NCI-H1417 (cell line): ENCODE results near the gene SLC22A3.
"Not testable (repeated sequence)": the region's sequence is repeated elsewhere in the genome, so short reads cannot be mapped to it uniquely, and the experiment has no call there.

ENCODE experiments used
- DNase-seq, 3 experiments: peaks; one replicate each; lab custom pipeline; 2025; lab: John Stamatoyannopoulos, UW

SLC22A3 gene

DNA sequence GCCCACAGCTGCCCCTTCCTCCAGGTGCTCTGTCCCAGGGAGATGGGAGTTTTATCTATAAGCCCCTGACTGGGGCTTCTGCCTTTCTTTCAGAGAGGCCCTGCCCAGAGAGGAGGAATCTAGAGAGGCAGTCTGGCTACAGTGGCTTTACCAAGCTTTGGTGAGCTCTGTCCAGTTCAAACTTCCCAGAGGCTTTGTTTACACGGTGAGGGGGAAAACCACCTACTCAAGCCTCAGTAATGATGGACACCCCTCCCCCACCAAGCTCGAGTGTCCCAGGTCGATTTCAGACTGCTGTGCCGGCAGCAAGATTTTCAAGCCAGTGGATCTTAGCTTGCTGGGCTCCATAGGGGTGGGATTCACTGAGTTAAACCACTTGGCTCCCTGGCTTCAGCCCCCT is 25.4 kb downstream of the SLC22A3 start:
- DNase-seq, result not testable (repeated sequence)

DNA sequence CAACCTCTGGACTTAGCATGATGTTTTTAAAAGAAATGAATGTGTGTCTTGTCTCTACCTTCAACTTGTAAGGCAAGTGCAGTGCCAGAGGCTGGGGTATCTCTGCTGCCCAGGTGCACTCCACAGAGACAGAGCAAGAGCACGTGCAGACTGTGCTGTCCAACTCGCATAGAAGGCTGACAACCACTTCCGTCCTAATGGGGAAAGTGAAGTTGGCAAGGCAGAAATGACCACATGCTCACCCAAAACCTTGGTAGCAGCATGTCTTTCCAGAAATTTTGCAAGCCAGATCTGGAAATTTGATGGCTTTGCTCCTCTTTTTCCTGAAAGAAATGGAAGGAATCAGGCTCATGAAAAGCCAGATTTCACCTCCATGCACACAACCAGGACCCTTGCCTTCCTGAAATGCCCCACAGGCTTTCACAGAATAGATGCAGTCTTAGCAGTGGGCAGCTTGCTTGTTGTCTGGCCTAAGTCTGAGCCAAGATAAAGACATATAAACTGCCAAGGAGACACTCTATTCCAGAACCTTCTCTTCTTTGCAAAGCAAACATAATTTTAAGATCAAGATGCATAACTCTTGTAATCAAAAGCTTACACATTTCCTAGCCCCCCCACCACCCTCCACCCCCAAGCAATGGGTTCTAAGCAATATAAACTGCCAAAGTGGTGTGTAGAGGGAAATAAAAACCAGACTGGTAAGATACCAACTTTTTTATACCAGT is 26.8 kb downstream of the SLC22A3 start:
- no peak for DNase-seq

DNA sequence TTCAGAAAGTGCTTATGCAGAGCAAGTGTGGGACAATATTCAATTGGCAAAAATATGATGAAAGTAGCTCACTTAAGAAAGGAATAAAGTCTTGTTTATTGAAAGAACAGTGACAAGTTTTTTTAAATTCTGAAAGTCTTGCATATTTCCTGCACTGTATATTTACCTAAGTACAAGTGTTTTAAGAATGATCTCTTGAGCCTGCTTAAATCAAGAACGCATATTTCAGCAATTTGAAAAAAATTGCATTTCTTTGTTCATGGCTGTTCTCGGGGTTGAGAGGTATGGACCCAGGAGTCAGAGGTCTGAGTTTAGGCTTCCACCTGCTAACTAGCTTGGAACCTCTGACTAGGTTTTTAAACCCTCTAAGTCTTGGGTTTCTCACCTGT is 27.4 kb downstream of the SLC22A3 start:
- DNase-seq, result no peak

DNA sequence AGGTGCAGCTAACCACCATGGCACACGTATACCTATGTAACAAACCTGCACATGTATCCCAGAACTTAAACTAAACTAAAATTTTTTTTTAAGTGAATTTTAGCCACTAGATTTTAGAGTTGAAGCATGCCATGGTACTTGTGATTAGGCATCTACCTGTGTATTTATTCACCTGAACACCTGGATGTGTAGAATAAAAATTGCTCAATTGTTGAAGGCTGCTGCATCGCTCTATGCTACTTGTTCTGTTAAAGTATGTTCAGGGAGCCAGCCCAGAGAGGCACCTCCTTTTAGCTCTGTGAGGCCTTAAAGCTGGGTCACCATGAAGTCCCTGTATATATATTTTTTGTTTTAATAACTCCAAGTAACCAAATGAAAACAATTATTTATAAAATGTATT is 28.3 kb downstream of the SLC22A3 start:
- DNase-seq, result no peak

GRCh38 chr6:160378218-160378617 is 30.0 kb downstream of the SLC22A3 start:
- no peak for DNase-seq

GRCh38 chr6:160378882-160379281 is 30.7 kb downstream of the SLC22A3 start:
- no peak for DNase-seq

GRCh38 chr6:160379466-160379865 is 31.3 kb downstream of the SLC22A3 start:
- no peak for DNase-seq

- DNase-seq, result no peak
Measured at GRCh38 chr6:160382946-160383345, 34.8 kb downstream of the SLC22A3 start.

DNA sequence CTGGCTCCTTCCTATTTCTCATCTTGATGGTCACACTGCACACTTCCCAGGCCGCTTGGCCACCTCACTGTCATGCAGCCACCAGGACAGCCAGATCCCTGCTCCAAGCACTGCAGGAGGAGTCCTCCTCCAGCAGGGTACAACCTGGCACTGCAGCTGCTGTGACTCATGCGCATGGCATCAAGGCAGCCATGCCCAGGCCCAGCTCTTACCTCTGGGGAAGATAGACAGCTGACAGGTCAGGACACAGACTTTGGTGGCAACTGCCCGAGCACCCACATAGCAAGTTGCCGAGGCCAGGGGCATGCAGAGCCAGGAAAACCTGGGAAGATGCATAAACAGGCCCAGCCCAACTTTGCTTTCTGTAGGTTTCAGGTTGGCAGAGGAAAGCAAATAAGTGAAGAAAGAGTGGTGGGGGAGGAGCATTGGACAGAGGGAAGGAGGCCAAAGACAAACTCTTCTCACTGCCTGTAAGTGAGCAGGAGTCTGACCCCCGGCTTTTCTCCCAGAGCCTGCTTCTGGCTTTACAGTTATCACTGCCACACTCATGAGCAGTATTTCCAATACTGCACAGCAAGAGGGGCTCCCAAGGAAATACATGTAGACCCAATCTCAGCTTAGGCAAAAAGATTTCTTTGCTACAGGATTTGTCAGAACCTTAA is 38.8 kb downstream of the SLC22A3 start:
- no peak for DNase-seq

DNA sequence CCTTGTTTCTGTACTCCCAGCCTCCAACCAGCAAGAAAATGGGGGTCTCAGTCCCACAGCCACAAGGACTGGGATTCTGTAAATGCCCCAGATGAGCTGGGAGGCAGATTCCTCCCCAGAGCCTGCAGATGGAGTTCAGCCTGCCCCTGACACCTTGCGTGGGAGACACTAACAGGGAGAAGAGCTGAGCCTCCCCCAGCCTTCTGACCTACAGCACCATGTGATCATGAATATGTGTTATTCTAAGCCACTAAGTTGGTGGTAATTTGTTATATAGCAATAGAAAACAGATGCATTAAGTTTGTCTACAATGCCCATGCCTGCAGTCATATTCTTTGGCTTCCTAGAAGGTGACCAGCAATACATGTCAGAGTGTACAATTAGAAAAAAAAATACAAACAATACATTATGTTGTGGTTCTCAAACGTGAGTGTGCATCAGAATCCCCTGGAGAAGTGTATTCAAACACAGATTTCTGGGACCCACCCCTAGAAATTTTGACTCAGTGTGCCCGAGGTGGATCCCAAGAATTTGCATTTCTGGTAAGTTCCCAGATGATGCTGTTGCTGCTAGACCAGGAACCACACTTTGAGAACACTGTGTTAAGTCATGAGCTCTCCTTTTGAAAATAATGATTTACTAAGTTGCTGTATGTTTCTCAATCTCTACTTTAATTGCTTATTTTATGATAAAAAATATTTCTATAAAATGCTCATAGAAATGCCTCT is 39.9 kb downstream of the SLC22A3 start:
- DNase-seq, result no peak

- no peak for DNase-seq
Measured at GRCh38 chr6:160388922-160389321, 40.7 kb downstream of the SLC22A3 start.

- no peak for DNase-seq
Measured at GRCh38 chr6:160391419-160392116, 43.4 kb downstream of the SLC22A3 start.

GRCh38 chr6:160393442-160393841 is 45.3 kb downstream of the SLC22A3 start:
- DNase-seq, result not testable (repeated sequence)

DNA sequence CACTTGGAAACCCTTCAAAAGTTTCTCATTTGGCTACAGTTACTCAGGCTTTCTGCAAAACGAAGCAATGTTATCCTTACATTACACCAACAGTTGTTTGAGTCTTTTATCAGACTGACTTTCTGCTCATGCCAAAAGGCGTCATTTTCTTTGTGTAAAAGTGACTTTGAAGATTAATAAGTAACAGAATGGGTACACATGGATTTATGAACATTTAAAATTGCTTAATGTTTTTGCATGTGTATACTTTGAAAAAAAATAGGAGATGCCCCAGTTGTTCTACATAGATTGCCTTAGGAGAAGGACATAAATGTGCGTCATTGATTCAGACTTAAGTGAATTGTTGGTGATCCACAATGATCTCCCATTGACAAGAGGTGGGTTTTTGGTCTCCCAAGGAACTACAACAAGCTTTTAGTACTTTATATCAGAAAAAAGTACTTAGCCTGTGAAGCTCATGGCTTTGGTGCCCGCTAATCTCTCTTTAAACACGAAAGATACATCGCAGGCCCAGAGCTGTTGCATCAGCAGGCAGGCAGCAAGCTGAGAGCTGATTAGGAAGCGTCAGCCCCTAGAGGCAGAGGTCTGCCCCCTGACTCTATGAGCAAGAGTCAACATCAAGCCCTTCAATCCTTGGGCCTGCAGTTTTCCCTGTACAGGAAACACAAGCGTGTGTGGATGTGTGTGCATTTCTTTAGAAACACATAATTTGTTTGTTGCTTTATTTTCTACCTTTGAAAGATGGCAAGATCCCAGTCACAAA is 45.9 kb downstream of the SLC22A3 start:
- no peak for DNase-seq

- no peak for DNase-seq
Measured at GRCh38 chr6:160394654-160395035, 46.5 kb downstream of the SLC22A3 start.

GRCh38 chr6:160395187-160395586 is 47.0 kb downstream of the SLC22A3 start:
- DNase-seq, result no peak

DNA sequence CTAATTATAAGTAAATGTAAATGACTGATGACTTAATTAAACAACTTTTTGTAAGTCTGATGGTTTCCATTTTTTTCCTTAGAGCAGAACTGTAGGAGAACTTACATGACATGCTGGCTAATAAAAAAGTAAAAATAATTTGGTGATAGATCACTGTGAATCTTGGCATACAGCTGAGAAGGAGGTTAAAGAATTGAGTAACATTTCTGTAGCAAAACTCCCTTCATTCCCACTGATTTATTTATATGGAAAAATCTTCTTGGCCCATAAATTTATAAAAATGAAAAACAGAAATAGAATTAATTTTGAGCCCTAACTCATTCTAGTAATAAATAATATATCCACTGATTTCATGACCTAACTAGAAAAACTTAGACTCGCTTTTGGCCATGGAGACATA is 48.1 kb downstream of the SLC22A3 start:
- no peak for DNase-seq

- no peak for DNase-seq
Measured at GRCh38 chr6:160398674-160399271, 50.6 kb downstream of the SLC22A3 start.

- no peak for DNase-seq
Measured at GRCh38 chr6:160400446-160400845, 52.3 kb downstream of the SLC22A3 start.

GRCh38 chr6:160408528-160408927 is 60.4 kb downstream of the SLC22A3 start:
- no peak for DNase-seq

- DNase-seq, result no peak
Measured at GRCh38 chr6:160412993-160413392, 64.8 kb downstream of the SLC22A3 start.
